SHP77 treated with DMSO at 0.1 percent for 48 hours (cell line): ENCODE data around the gene PARP11.

Source experiments
- DNase-seq: peaks from one replicate; lab custom pipeline; 2025; lab: John Stamatoyannopoulos, UW

PARP11 gene

DNA sequence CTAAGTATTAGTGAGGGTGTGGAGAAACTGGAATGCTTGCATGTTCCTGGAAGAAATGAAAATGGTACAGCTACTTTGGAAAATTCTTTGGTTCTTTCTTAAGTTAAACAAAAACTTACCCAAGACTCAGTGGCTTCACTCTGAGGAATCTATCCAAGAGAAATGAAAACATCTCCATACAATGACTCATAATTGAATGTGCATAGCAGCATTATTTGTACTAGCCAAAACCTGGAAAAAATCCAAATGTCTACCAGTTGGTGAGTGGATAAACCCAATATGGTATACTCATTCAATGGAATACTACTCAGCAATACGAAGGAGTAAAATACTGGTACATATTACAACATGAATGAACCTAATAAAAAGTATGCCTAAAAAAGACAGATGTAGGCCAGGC, 102.3 kb downstream of the PARP11 start:
- no peak for DNase-seq

DNA sequence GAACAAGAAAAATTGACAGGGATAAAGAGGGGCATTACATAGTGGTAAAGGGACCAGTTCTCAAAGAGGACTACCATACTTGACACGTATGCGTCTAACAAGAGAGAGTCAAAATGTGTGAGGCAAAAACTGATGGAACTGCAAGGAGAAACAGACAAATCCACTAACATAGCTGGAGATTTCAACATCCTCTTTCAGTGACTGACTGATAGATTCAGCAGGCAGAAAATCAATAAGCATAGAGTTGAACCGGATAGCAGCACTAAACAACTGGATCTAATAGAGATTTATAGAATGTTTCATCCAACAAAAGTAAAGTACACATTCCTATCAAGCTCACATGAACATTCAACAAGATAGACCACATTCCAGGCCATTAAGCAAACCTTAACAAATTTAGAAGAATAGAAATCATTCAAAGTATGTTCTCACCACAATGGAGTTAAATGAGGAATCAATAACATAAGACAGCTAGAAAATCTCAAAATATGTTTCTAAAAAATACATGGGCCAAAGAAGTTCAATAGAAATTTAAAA, 104.2 kb downstream of the PARP11 start:
- DNase-seq: no peak

DNA sequence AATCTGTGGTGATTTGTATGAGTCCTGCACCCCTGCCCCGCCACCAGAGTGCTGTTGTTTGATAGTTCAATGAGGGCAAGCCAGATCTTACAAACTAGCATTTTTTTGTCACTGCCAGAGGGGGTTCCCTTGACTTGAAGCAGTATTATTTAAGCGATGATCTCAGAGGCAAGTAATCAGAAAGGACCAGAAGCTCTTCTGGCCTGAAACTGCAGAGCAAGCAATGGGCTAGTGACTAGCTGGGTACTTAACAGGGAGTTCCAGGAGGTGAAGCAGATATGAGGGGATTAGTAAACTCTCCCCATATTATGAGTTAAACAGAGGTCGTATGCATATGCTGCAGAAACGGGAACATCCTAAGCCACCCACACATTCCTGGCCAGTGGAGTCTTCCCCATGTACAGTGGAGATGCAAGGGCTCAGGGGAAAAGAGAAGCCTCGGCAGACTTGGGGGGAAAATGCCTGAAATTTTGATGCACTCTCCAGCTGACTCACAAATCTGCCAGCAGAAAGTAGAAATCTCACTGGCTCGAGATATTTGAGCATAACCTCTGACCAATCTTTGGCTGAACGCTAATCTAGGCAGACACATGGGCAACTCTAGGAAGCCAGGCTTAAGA, 112.0 kb downstream of the PARP11 start:
- DNase-seq: no peak

DNA sequence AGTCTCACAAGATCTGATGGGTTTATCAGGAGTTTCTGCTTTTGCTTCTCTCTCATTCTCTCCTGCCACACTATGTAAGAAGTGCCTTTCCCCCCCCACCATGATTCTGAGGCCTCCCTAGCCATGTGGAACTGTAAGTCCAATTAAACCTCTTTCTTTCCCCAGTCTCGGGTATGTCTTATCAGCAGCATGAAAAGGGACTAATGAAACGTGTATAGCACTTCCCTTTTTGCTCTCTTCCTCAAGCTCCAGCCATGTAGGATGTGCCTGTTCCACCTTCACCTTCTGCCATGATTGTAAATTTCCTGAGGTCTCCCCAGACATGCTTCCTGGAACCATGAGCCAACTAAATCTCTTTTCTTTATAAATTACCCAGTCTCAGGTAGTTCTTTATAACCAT, 113.3 kb downstream of the PARP11 start:
- no peak for DNase-seq
